Femur (tissue), 1 donor: ENCODE measurements around the gene TMEM242.
"Not testable (repeated sequence)": the region's sequence is repeated elsewhere in the genome, so short reads cannot be mapped to it uniquely, and the experiment has no call there.

Experiments
- DNase-seq: peaks from one replicate; pipeline ENCODE4 v3.0.0-alpha.2; 2017

Gene TMEM242

GRCh38 chr6:157322792-157323254, 496 bp downstream of the TMEM242 start:
- DNase-seq: no peak

- DNase-seq: no peak
These were observed 6.2 kb downstream of the TMEM242 start for GRCh38 chr6:157316871-157317814.

- no peak for DNase-seq
These were observed 8.5 kb downstream of the TMEM242 start for GRCh38 chr6:157314705-157315321.

- no peak for DNase-seq
These were observed 9.5 kb downstream of the TMEM242 start for GRCh38 chr6:157313531-157314467.

- DNase-seq: no peak
These were observed 10.6 kb downstream of the TMEM242 start for GRCh38 chr6:157312757-157313156.

- not testable (repeated sequence) for DNase-seq
These were observed 12.6 kb downstream of the TMEM242 start for GRCh38 chr6:157310693-157311092.

GRCh38 chr6:157307661-157308060, 15.7 kb downstream of the TMEM242 start:
- no peak for DNase-seq

- DNase-seq: no peak
These were observed 17.4 kb downstream of the TMEM242 start for GRCh38 chr6:157305670-157306653.

- no peak for DNase-seq
These were observed 18.2 kb downstream of the TMEM242 start for GRCh38 chr6:157304899-157305663.

GRCh38 chr6:157302736-157303135, 20.6 kb downstream of the TMEM242 start:
- DNase-seq: no peak

- DNase-seq: no peak
These were observed 22.9 kb downstream of the TMEM242 start for GRCh38 chr6:157300436-157300835.

GRCh38 chr6:157300006-157300405, 23.3 kb downstream of the TMEM242 start:
- DNase-seq: no peak

GRCh38 chr6:157298216-157298724, 25.0 kb downstream of the TMEM242 start:
- DNase-seq: no peak

GRCh38 chr6:157294654-157295053, 28.7 kb downstream of the TMEM242 start:
- DNase-seq: no peak

- no peak for DNase-seq
These were observed 29.5 kb downstream of the TMEM242 start for GRCh38 chr6:157293780-157294179.

- no peak for DNase-seq
These were observed 31.1 kb downstream of the TMEM242 start for GRCh38 chr6:157292202-157292601.

- no peak for DNase-seq
These were observed 32.0 kb downstream of the TMEM242 start for GRCh38 chr6:157291356-157291755.

- DNase-seq: no peak
These were observed 32.5 kb downstream of the TMEM242 start for GRCh38 chr6:157290797-157291196.

GRCh38 chr6:157289764-157290163, 33.6 kb downstream of the TMEM242 start:
- no peak for DNase-seq

- no peak for DNase-seq
These were observed 34.7 kb downstream of the TMEM242 start for GRCh38 chr6:157288575-157288974.

- DNase-seq: no peak
These were observed 35.4 kb downstream of the TMEM242 start for GRCh38 chr6:157287923-157288322.
